Central memory CD4-positive, alpha-beta T cell (primary cell): ENCODE data around the gene GCAT.
A peak's percentile ranks its signal among the peaks of the same experiment; 100 is the strongest.

ENCODE experiments used
- DNase-seq: peaks from one replicate; pipeline ENCODE4 v3.0.0; 2022
- total RNA-seq, 3 experiments: gene quantifications; one replicate each; lab custom pipeline; 2026; lab: John Stamatoyannopoulos, UW

Gene GCAT
- total RNA-seq: 1.2 to 11.0 (median 6.2) reads per million in 3 experiments

GRCh38 chr22:37807410-37808293 is at the start of gene GCAT:
GCAT (plus strand) TSS chr22:37807934; CDS start chr22:37807968, 34 bp downstream.
- peak; percentile 72 for DNase-seq

DNA sequence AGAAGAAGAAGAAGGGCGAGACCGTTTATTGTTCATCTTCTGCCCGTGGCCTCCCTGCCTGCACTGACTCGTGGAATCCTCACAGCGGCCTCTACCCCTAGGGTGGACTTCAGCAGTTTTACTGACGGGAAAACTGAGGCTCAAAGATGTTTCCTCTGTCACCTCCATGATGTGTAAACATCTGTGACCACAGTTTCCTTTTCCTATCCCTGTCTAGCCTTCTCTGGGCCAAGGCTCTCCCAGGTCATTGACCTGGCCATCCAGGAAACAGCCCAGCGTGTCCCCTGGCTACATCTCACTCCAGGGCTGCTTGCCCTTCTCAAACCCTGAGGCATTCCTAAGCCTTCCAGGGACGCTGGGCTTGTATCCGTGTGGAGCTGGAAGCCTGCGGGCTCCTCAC is 49.0 kb upstream of the GCAT start:
- no peak for DNase-seq

DNA sequence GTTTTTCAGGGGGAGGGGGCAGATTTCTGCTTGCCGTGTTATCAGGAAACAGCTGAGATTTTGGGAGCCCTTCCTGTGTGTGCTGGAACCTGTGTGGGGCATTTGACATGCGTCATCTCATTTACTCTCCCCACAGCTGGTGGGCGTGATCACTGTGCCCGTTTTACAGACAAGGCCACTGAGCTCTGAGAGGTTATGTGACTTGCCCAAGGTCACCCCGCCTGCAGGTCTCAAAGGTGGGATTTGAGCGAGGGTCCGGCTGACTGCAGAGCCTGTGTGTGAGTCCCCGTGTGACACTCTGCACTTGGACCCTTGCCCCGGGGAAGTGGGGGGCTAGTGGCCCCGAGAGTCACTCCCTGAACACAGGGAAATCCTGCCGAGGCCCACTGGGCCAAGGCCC is 48.5 kb upstream of the GCAT start:
- DNase-seq: no peak

- no peak for DNase-seq
Observed at GRCh38 chr22:37760152-37760551, 47.6 kb upstream of the GCAT start.

GRCh38 chr22:37762389-37762836 is 45.3 kb upstream of the GCAT start:
- DNase-seq: no peak

DNA sequence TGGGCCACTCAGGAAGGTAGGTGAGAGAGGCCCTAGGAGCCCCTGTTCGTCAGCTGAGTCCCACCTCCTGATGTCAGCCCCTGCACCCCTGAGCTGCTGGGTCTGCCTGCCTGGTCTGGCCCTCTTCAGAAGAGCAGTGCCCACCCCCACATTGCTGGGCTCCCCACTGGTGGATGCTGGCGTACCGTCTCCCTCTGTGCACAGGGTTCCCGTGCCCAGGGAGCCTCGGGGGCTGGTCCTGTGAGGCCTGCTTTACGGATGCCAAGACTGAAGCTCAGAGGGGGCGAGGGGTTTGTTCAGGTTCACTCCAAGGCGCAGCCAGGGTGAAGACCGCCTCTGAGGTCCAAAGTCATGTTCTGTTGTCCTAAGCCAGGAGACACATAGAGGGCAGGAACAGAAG is 44.7 kb upstream of the GCAT start:
- DNase-seq: no peak

DNA sequence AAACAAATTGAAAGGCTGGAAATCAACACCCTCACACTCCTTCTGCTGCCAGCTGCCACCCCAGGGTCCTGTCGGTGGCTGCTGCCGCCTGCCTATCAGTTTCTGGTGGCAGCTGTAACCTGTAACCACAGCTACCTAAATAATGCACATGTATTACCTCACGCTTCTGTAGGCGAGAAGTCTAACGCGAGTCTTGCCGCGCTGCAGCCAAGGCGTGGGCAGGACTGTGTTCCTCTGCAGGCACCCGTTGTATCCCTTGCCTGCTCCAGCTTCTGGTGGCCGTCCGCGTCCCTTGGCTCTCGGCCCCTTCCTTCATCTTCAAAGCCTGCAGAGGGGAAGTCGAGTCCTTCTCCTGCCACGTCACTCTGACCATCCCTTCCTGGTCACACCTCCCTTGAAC is 44.1 kb upstream of the GCAT start:
- DNase-seq: no peak

GRCh38 chr22:37764622-37765021 is 43.1 kb upstream of the GCAT start:
- DNase-seq: no peak

- no peak for DNase-seq
Observed at GRCh38 chr22:37765498-37765897, 42.2 kb upstream of the GCAT start.

- no peak for DNase-seq
Observed at GRCh38 chr22:37765953-37766576, 41.7 kb upstream of the GCAT start.

DNA sequence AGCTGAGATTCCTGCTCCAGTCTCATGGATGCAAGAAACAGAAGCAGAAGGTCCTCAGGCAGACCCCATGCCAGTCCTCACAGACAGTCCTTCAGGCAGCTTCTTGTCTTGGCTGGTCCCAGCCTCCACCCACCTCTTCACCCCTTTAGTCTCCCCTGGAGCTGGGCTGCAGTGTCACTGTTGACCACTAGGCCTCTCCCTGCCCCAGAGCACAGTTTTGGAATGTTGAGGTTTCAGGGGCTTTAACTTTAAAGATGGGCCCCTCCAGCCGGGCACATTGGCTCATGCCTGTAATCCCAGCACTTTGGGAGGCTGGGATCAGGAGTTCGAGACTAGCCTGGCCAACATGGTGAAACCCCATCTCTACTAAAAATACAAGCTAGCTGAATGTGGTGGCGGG is 39.5 kb upstream of the GCAT start:
- no peak for DNase-seq

DNA sequence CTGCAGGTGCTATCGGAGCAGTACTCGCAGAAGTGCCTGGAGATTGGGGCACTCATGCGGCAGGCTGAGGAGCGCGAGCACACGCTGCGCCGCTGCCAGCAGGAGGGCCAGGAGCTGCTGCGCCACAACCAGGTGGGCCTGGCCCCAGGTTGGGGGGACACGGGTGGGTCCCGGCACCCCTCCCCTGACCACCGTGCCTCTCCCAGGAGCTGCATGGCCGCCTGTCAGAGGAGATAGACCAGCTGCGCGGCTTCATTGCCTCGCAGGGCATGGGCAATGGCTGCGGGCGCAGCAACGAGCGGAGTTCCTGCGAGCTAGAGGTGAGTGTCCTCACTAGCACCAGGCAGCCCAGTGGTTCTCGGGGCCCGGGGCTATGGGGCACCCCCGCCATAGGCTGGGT is 38.7 kb upstream of the GCAT start:
- no peak for DNase-seq

- DNase-seq: no peak
Observed at GRCh38 chr22:37771081-37771480, 36.7 kb upstream of the GCAT start.

DNA sequence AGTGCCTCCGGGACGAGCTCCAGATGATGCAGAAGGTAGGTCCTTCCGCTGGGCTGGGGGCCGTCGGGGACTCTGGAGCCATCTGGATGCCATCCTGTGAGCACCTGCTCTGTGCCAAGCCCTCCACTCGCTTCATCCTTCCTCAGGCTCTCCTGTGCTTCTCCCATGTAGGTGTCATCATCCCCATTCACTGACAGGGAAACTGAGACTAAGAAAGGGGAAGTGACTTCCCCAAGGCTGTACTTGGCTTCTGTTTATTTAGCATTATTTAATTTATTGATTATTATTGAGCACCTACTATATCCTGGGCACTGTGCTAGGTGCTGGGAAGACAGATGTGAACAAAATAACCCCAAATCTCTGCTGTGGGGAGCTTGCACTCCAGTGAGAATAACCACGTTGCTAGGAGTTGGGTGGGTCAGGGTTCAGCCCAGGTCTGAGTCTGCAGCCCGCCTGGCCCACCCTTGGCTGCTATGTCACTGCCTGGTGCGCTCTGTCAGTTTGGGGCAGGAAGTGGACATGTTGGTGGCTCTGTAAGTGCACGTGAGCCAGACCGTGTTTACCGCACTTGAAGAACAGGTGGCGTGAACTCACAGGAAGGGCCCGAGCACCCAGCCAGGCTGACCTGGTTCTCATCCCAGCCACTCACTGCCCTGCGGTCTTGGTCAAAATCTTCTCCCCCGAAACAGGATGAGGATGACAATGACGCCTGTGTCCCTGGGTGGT is 35.9 kb upstream of the GCAT start:
- DNase-seq: no peak

- DNase-seq: no peak
Observed at GRCh38 chr22:37774728-37775127, 33.0 kb upstream of the GCAT start.

GRCh38 chr22:37775785-37776638 is 31.7 kb upstream of the GCAT start:
- DNase-seq: no peak

GRCh38 chr22:37776639-37777005 is 31.1 kb upstream of the GCAT start:
- no peak for DNase-seq

- no peak for DNase-seq
Observed at GRCh38 chr22:37777122-37777687, 30.5 kb upstream of the GCAT start.

DNA sequence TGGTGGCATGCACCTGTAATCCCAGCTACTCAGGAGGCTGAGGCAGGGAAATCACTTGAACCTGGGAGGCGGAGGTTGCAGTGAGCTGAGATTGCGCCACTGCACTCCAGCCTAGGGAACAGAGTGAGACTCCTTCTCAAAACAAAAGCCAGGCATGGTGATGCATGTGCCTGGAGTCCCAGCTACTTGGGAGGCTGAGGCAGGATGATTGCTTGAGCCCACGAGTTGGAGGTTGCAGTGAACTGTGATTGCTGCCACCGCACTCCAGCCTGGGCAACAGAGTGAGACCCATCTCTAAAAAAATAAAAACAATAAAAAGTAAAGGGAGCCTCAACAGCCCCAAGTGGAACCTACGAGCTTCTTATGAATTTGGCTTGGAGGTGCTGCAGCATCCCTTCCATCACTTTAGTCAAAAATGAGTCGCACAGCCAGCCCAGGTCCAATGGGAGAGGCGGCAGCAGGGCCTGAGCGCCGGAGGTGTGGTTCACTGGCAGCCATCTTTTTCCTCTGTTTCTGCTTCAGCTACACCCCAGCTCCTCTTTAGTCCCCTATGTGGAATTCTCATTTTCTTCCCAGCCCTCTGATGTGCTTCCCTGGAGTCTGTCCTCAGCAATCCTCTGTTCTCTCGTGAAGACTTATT is 29.2 kb upstream of the GCAT start:
- no peak for DNase-seq

GRCh38 chr22:37781434-37782059 is 26.2 kb upstream of the GCAT start:
- no peak for DNase-seq
